Tibial nerve (tissue), 4 donors: ENCODE data around the gene PPP4R4. TPM values are rescaled to one million over a fixed set of nuclear protein-coding genes. Genes with fewer than 3 reads are reported as not detected.

Source experiments
- DNase-seq, 2 donors: peaks; one replicate each; pipeline ENCODE4 v3.0.0-alpha.2; 2019; ENCODE audit warnings: low spot score in 2 of 2
- H3K27ac ChIP-seq, 4 donors: fragments of 200-600 bp; sonication (generic) in 3 of 4; one replicate each; pipeline ENCODE4 v1.5.1; 2017 to 2019; ENCODE audit warnings: mild to moderate bottlenecking in 1 of 4
- H3K27me3 ChIP-seq, 2 donors: fragments of 200-600 bp; sonication (generic) in 1 of 2; one replicate each; pipeline versions ENCODE4 v1.5.1 to v1.6.0; 2017 to 2019
- H3K36me3 ChIP-seq, 3 donors: fragments of 200-600 bp; sonication (generic); one replicate each; pipeline ENCODE4 v1.5.1; 2018 to 2019
- H3K4me1 ChIP-seq, 4 donors: fragments of 200-600 bp; sonication (generic) in 3 of 4; one replicate each; pipeline ENCODE4 v1.5.1; 2017 to 2019
- H3K4me3 ChIP-seq, 4 donors: fragments of 200-600 bp; sonication (generic) in 3 of 4; one replicate each; pipeline ENCODE4 v1.5.1; 2017 to 2019; ENCODE audit warnings: mild to moderate bottlenecking in 1 of 4, moderate library complexity in 1 of 4
- H3K9me3 ChIP-seq, 4 donors: fragments of 200-600 bp; sonication (generic) in 3 of 4; one replicate each; pipeline ENCODE4 v1.5.1; 2017 to 2019
- CTCF ChIP-seq, 5 experiments: fragments of 200-600 bp in 3 of 5; fragments of 450-650 bp in 2 of 5; sonication (generic) in 3 of 5; IDR thresholded peaks; one replicate each; pipeline ENCODE4 v1.5.1; 2016 to 2019; ENCODE audit warnings: antibody characterized with exemption in 5 of 5, mild to moderate bottlenecking in 3 of 5, moderate library complexity in 2 of 5
- EP300 ChIP-seq, 2 donors: sonication (generic); formaldehyde crosslinking; IDR thresholded peaks; one replicate each; pipeline ENCODE4 v1.6.1; 2017; ENCODE audit warnings: antibody characterized with exemption in 2 of 2, mild to moderate bottlenecking in 1 of 2
- POLR2A ChIP-seq, 2 donors: fragments of 450-650 bp; IDR thresholded peaks; one replicate each; pipeline ENCODE4 v1.6.1; 2017; ENCODE audit warnings: antibody characterized with exemption in 2 of 2, mild to moderate bottlenecking in 2 of 2, moderate library complexity in 2 of 2
- WGBS, 2 donors: methylation state at CpG; one replicate each; pipeline ENCODE4 v1.1.5; 2018; 5-methylcytosine and 5-hydroxymethylcytosine counted together
- total RNA-seq, 4 donors: library from RNA; depleted of rRNA; stranded (reverse); fragments of >200 nt; gene quantifications; one replicate each; pipeline ENCODE4 v1.1.0, GENCODE V29; 2016

The PPP4R4 gene
- total RNA-seq, 4 donors from 2014 or later = 1.2 to 9.0 (median 3.4) TPM

GRCh38 chr14:94224040-94224439, 49.9 kb downstream of the PPP4R4 start:
- Histone ChIP-seq H3K9me3 (peaks cover 0 to 16% (median 0%) of the 10 kb centered on the region in 4 donors), H3K4me3 (no peak overlapping the region), H3K36me3 (no peaks in the 10 kb centered on the region), H3K4me1 (no peaks in the 10 kb centered on the region), H3K27me3 (no peaks in the 10 kb centered on the region), H3K27ac (no peak overlapping the region)
- TF ChIP-seq POLR2A (IDR thresholded peaks at IDR 0.05) (no peak), CTCF (IDR thresholded peaks at IDR 0.05) (no peak), EP300 (IDR thresholded peaks at IDR 0.05) (no peak)
- no peak for DNase-seq
- 81 to 83% methylated on average over 2 of the region's 2 CpGs for WGBS, 2 donors

GRCh38 chr14:94225460-94226378, 51.6 kb downstream of the PPP4R4 start:
- peaks cover 0 to 16% (median 0%) of the 10 kb centered on the region in 4 donors for H3K9me3 ChIP-seq
- H3K4me1 ChIP-seq = no peaks in the 10 kb centered on the region
- H3K36me3 ChIP-seq = no peaks in the 10 kb centered on the region
- whole genome bisulfite sequencing, 2 donors = 58 to 71% methylated on average over 2 of the region's 2 CpGs
- H3K27me3 ChIP-seq = no peaks in the 10 kb centered on the region
- DNase-seq = no peak
- no peak overlapping the region for H3K27ac ChIP-seq
- TF ChIP-seq POLR2A (IDR thresholded peaks at IDR 0.05) (no peak), EP300 (IDR thresholded peaks at IDR 0.05) (no peak), CTCF (IDR thresholded peaks at IDR 0.05) (no peak)
- no peak overlapping the region for H3K4me3 ChIP-seq

- TF ChIP-seq CTCF (IDR thresholded peaks at IDR 0.05) (no peak), POLR2A (IDR thresholded peaks at IDR 0.05) (no peak), EP300 (IDR thresholded peaks at IDR 0.05) (no peak)
- no peak for DNase-seq
- Histone ChIP-seq H3K27me3 (no peaks in the 10 kb centered on the region), H3K4me1 (no peaks in the 10 kb centered on the region), H3K4me3 (no peak overlapping the region), H3K36me3 (no peaks in the 10 kb centered on the region), H3K9me3 (peaks cover 0 to 9% (median 0%) of the 10 kb centered on the region in 4 donors), H3K27ac (no peak overlapping the region)
- 25 to 36% methylated on average over 4 of the region's 4 CpGs for WGBS, 2 donors
Observed at GRCh38 chr14:94227029-94227428, 52.9 kb downstream of the PPP4R4 start.

GRCh38 chr14:94237046-94237445, 62.9 kb downstream of the PPP4R4 start:
- Histone ChIP-seq H3K27ac (no peak overlapping the region), H3K4me3 (no peak overlapping the region), H3K9me3 (no peaks in the 10 kb centered on the region), H3K36me3 (no peaks in the 10 kb centered on the region), H3K27me3 (no peaks in the 10 kb centered on the region), H3K4me1 (no peaks in the 10 kb centered on the region)
- TF ChIP-seq CTCF (IDR thresholded peaks at IDR 0.05) = no peak
- TF ChIP-seq POLR2A (IDR thresholded peaks at IDR 0.05) = no peak
- no peak for TF ChIP-seq EP300 (IDR thresholded peaks at IDR 0.05)
- DNase-seq = no peak

GRCh38 chr14:94237983-94238382, 63.9 kb downstream of the PPP4R4 start:
- Histone ChIP-seq H3K27ac (no peak overlapping the region), H3K9me3 (no peaks in the 10 kb centered on the region), H3K4me1 (no peaks in the 10 kb centered on the region), H3K27me3 (no peaks in the 10 kb centered on the region), H3K36me3 (no peaks in the 10 kb centered on the region), H3K4me3 (no peak overlapping the region)
- no peak for DNase-seq
- TF ChIP-seq POLR2A (IDR thresholded peaks at IDR 0.05) (no peak), CTCF (IDR thresholded peaks at IDR 0.05) (no peak), EP300 (IDR thresholded peaks at IDR 0.05) (no peak)
- 79 to 82% methylated on average over 4 of the region's 4 CpGs for WGBS, 2 donors
